ENCODE data around the gene QPRT. TPM values are rescaled to one million over a fixed set of nuclear protein-coding genes. Genes with fewer than 3 reads are reported as not detected.
"Not testable (repeated sequence)": the region's sequence is repeated elsewhere in the genome, so short reads cannot be mapped to it uniquely, and the experiment has no call there.

The QPRT gene
- total RNA-seq, 2 experiments from 2014 or later, result 8.3 to 9.2 TPM

DNA sequence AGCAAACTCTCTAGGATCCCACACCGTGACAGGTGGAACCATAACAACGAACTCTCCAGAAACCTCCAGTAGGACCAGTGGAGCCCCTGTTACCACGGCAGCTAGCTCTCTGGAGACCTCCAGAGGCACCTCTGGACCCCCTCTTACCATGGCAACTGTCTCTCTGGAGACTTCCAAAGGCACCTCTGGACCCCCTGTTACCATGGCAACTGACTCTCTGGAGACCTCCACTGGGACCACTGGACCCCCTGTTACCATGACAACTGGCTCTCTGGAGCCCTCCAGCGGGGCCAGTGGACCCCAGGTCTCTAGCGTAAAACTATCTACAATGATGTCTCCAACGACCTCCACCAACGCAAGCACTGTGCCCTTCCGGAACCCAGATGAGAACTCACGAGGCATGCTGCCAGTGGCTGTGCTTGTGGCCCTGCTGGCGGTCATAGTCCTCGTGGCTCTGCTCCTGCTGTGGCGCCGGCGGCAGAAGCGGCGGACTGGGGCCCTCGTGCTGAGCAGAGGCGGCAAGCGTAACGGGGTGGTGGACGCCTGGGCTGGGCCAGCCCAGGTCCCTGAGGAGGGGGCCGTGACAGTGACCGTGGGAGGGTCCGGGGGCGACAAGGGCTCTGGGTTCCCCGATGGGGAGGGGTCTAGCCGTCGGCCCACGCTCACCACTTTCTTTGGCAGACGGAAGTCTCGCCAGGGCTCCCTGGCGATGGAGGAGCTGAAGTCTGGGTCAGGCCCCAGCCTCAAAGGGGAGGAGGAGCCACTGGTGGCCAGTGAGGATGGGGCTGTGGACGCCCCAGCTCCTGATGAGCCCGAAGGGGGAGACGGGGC, 14.7 kb upstream of the QPRT start:
- CTCF ChIA-PET, result interaction anchor here (0.7 to 3.3 kb wide), 7 partner anchors 10 to 368 kb away, joined by 3 to 10 read pairs (median 4); partner anchors contain the start of gene QPRT
- Mint-ChIP-seq H3K27me3 (ENCODE audit: low read depth) (no peaks in the 10 kb centered on the region), H3K27ac (peak overlapping the region; percentile 98), H3K4me1 (ENCODE audit: low read depth) (peaks cover 54% of the 10 kb centered on the region), H3K36me3 (ENCODE audit: low read depth) (peaks cover 28% of the 10 kb centered on the region), H3K4me3 (peak overlapping the region; percentile 96), H3K9me3 (no peaks in the 10 kb centered on the region)
- intact Hi-C loops (cut with micrococcal nuclease), result loop anchor here (1.0 to 2.0 kb wide), 2 partner anchors 19 to 52 kb away; no protein-coding TSS in a partner anchor
- peak; percentile 63 for DNase-seq

- peaks cover 28% of the 10 kb centered on the region for H3K36me3 Mint-ChIP-seq (ENCODE audit: low read depth)
- H3K27me3 Mint-ChIP-seq (ENCODE audit: low read depth), result no peaks in the 10 kb centered on the region
- peak; percentile 60 for DNase-seq
- peaks cover 49% of the 10 kb centered on the region for H3K4me1 Mint-ChIP-seq (ENCODE audit: low read depth)
- CTCF ChIA-PET, result interaction anchor here (0.7 to 3.3 kb wide), 6 partner anchors 11 to 39 kb away, joined by 4 to 10 read pairs (median 4); partner anchors contain the start of gene QPRT
- peak overlapping the region; percentile 96 for H3K4me3 Mint-ChIP-seq
- H3K9me3 Mint-ChIP-seq, result no peaks in the 10 kb centered on the region
- peak overlapping the region; percentile 98 for H3K27ac Mint-ChIP-seq
- intact Hi-C loops (cut with micrococcal nuclease), result loop anchor here (2.0 to 5.0 kb wide), 2 partner anchors 53 to 63 kb away; no protein-coding TSS in a partner anchor
Measured at GRCh38 chr16:29665294-29666077, 13.5 kb upstream of the QPRT start.

- not testable (repeated sequence) for DNase-seq; H3K4me3 Mint-ChIP-seq; H3K27me3 Mint-ChIP-seq (ENCODE audit: low read depth); H3K27ac Mint-ChIP-seq; H3K9me3 Mint-ChIP-seq
- intact Hi-C loops (cut with micrococcal nuclease), result loop anchor here (5.0 kb wide), 1 partner anchor 65 kb away; no protein-coding TSS in a partner anchor
- H3K36me3 Mint-ChIP-seq (ENCODE audit: low read depth), result peaks cover 30% of the 10 kb centered on the region
- H3K4me1 Mint-ChIP-seq (ENCODE audit: low read depth), result peaks cover 36% of the 10 kb centered on the region
- CTCF ChIA-PET, result interaction anchor here (1.0 to 3.3 kb wide), 5 partner anchors 9 to 388 kb away, joined by 3 to 10 read pairs (median 5); partner anchors contain the start of gene QPRT
Measured at GRCh38 chr16:29667322-29667610, 11.7 kb upstream of the QPRT start.

- Mint-ChIP-seq H3K36me3 (ENCODE audit: low read depth) (peaks cover 30% of the 10 kb centered on the region), H3K27me3 (ENCODE audit: low read depth) (no peaks in the 10 kb centered on the region), H3K9me3 (no peaks in the 10 kb centered on the region), H3K4me3 (no peak overlapping the region), H3K4me1 (ENCODE audit: low read depth) (peaks cover 32% of the 10 kb centered on the region), H3K27ac (no peak overlapping the region)
- CTCF ChIA-PET, result interaction anchor here (1.1 kb wide), 1 partner anchor 387 kb away, joined by 3 read pairs; no protein-coding TSS in a partner anchor
- intact Hi-C loops (cut with micrococcal nuclease), result loop anchor here (5.0 kb wide), 1 partner anchor 65 kb away; no protein-coding TSS in a partner anchor
- no peak for DNase-seq
Measured at GRCh38 chr16:29667755-29668154, 11.2 kb upstream of the QPRT start.

DNA sequence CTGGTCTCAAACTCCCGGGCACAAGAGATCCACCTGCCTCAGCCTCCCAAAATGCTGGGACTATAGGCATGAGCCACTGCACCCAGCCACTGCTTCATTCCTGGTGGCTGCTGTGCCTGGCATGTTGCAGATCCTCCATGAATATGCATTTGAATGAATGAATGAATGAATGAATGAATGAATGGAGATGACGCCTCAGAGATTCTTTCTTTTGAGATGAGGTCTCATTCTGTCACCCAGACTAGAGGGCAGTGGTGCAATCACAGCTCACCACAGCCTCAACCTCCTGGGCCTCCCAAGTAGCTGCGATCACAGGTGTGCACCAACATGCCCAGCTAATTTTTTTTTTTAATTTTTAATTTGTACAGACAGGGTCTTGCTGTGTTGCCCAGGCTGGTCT, 10.7 kb upstream of the QPRT start:
- Mint-ChIP-seq H3K9me3 (no peaks in the 10 kb centered on the region), H3K36me3 (ENCODE audit: low read depth) (peaks cover 29% of the 10 kb centered on the region), H3K27me3 (ENCODE audit: low read depth) (no peaks in the 10 kb centered on the region), H3K4me1 (ENCODE audit: low read depth) (peaks cover 30% of the 10 kb centered on the region), H3K27ac (no peak overlapping the region), H3K4me3 (no peak overlapping the region)
- no peak for DNase-seq
- intact Hi-C loops (cut with micrococcal nuclease), result loop anchor here (5.0 kb wide), 1 partner anchor 66 kb away; no protein-coding TSS in a partner anchor
- CTCF ChIA-PET, result no interaction called here

GRCh38 chr16:29673501-29673900, 5.5 kb upstream of the QPRT start:
- Mint-ChIP-seq H3K4me3 (no peak overlapping the region), H3K36me3 (ENCODE audit: low read depth) (peaks cover 2% of the 10 kb centered on the region), H3K4me1 (ENCODE audit: low read depth) (peaks cover 6% of the 10 kb centered on the region), H3K9me3 (no peaks in the 10 kb centered on the region), H3K27me3 (ENCODE audit: low read depth) (no peaks in the 10 kb centered on the region), H3K27ac (no peak overlapping the region)
- CTCF ChIA-PET, result no interaction called here
- intact Hi-C loops (cut with micrococcal nuclease), result no loop called here
- DNase-seq, result no peak

GRCh38 chr16:29674188-29674587, 4.8 kb upstream of the QPRT start:
- intact Hi-C loops (cut with micrococcal nuclease), result no loop called here
- no peaks in the 10 kb centered on the region for H3K9me3 Mint-ChIP-seq

DNA sequence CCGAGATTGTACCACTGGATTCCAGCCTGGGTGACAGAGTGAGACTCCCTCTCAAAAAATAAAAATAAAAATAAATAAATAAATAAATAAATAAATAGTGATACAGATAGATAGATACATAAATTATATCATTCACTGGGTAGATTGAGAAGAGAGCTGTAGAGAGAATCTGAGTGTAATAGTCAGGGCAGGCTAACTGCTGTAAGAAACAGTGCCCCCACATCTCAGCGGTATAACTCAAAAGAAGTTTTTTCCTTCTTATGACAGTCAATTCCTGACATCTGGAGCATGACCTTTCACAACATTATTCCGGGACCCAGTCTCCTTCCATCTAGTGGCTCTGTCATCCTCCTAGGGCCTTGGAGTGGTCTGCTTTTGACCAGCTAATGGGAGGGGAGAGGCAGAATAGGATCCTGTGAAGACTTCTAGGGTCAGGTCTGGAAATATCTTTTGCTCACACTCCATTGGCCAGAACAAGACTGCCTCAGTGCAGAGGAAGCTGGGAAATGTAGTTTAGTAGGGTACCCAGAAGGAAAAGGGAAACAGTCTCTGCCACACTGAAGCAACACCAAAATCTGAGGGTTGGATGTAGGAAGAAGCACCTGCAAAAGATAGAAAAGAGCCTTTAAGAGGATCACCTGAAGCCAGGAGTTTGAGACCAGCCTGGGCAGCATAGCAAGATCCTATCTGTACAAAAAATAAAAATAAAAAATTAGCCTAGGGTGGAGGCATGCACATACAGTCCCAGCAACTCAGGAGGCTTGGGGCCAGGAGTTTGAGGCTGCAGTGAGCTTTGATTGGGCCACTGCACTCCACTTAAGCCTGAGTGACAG, 3.0 kb upstream of the QPRT start:
- CTCF ChIA-PET, result interaction anchor here (0.6 to 2.4 kb wide), 4 partner anchors 10 to 109 kb away, joined by 3 to 10 read pairs (median 5); no protein-coding TSS in a partner anchor
- no peak for DNase-seq
- Mint-ChIP-seq H3K27me3 (ENCODE audit: low read depth) (no peaks in the 10 kb centered on the region), H3K27ac (no peak overlapping the region), H3K36me3 (ENCODE audit: low read depth) (peaks cover 2% of the 10 kb centered on the region), H3K4me1 (ENCODE audit: low read depth) (peaks cover 20% of the 10 kb centered on the region), H3K4me3 (no peak overlapping the region), H3K9me3 (no peaks in the 10 kb centered on the region)
- intact Hi-C loops (cut with micrococcal nuclease), result loop anchor here (5.0 kb wide), 1 partner anchor 34 kb away; no protein-coding TSS in a partner anchor

More at GRCh38 chr16:29674188-29674587, 4.8 kb upstream of the QPRT start:
- Mint-ChIP-seq H3K27ac (no peak overlapping the region), H3K36me3 (ENCODE audit: low read depth) (peaks cover 2% of the 10 kb centered on the region), H3K27me3 (ENCODE audit: low read depth) (no peaks in the 10 kb centered on the region), H3K4me3 (no peak overlapping the region), H3K4me1 (ENCODE audit: low read depth) (peaks cover 8% of the 10 kb centered on the region)
- DNase-seq, result no peak
- CTCF ChIA-PET, result no interaction called here

DNA sequence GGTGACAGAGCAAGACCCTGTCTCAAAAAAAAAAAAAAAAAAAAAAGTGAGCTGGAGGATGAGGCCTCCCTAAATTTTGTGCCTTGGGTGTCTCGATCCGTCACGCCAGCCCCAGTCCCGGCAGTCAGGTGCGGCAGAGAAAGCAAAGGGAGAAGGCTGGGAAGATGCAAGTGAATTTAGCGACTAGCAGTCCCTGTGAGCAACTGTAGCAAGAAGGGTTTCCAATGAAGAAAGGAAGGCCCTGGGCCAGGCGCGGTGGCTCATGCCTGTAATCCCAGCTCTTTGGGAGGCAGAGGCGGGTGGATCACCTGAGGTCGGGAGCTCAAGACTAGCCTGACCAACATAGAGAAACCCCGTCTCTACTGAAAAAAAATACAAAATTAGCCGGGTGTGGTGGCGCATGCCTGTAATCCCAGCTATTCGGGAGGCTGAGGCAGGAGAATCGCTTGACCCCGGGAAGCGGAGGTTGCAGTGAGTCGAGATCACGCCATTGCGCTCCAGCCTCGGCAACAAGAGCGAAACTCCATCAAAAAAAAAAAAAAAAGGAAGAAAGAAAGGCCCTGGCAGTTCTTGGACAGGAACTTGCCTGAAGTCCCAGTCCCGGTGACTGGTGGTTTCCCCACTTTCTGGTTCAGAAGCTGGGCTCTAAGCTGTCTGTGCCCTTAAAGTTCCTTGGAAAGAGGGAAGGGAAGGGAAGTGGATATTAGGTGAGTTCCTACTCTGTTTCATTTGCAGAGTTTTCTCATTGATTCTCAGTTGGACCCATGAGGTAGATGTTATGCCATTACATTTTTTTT, 1.8 kb upstream of the QPRT start:
- H3K27me3 Mint-ChIP-seq (ENCODE audit: low read depth), result no peaks in the 10 kb centered on the region
- CTCF ChIA-PET, result interaction anchor here (0.6 to 2.4 kb wide), 5 partner anchors 11 to 385 kb away, joined by 4 to 10 read pairs (median 5); no protein-coding TSS in a partner anchor
- no peak overlapping the region for H3K4me3 Mint-ChIP-seq
- DNase-seq, result no peak
- no peaks in the 10 kb centered on the region for H3K36me3 Mint-ChIP-seq (ENCODE audit: low read depth)
- H3K27ac Mint-ChIP-seq, result no peak overlapping the region
- peaks cover 20% of the 10 kb centered on the region for H3K4me1 Mint-ChIP-seq (ENCODE audit: low read depth)
- no peaks in the 10 kb centered on the region for H3K9me3 Mint-ChIP-seq
- intact Hi-C loops (cut with micrococcal nuclease), result loop anchor here (5.0 kb wide), 1 partner anchor 35 kb away; no protein-coding TSS in a partner anchor

- Mint-ChIP-seq H3K4me1 (ENCODE audit: low read depth) (peaks cover 20% of the 10 kb centered on the region), H3K36me3 (ENCODE audit: low read depth) (no peaks in the 10 kb centered on the region), H3K27me3 (ENCODE audit: low read depth) (no peaks in the 10 kb centered on the region), H3K9me3 (no peaks in the 10 kb centered on the region), H3K27ac (no peak overlapping the region), H3K4me3 (no peak overlapping the region)
- no peak for DNase-seq
- CTCF ChIA-PET, result interaction anchor here (0.6 to 1.6 kb wide), 7 partner anchors 11 to 1437 kb away, joined by 3 to 7 read pairs (median 4); partner anchors contain the start of gene KAT8
- intact Hi-C loops (cut with micrococcal nuclease), result no loop called here
Measured at GRCh38 chr16:29680180-29680598, 1.2 kb downstream of the QPRT start.

GRCh38 chr16:29683543-29684090, 4.6 kb downstream of the QPRT start:
- no peaks in the 10 kb centered on the region for H3K27me3 Mint-ChIP-seq (ENCODE audit: low read depth)

More at GRCh38 chr16:29683543-29684090, 4.6 kb downstream of the QPRT start:
- Mint-ChIP-seq H3K4me3 (no peak overlapping the region), H3K4me1 (ENCODE audit: low read depth) (peaks cover 32% of the 10 kb centered on the region), H3K9me3 (no peaks in the 10 kb centered on the region), H3K36me3 (ENCODE audit: low read depth) (no peaks in the 10 kb centered on the region), H3K27ac (no peak overlapping the region)
- no peak for DNase-seq
- CTCF ChIA-PET, result no interaction called here
- intact Hi-C loops (cut with micrococcal nuclease), result no loop called here
